Stimulated activated CD4-positive, alpha-beta T cell treated with anti-CD3 and anti-CD28 coated beads, Interleukin-2, amount 100 ng/mL, for 48 hours (primary cell): ENCODE measurements around the gene CTSZ.
"Not testable (repeated sequence)": the region's sequence is repeated elsewhere in the genome, so short reads cannot be mapped to it uniquely, and the experiment has no call there.

Experiments used
- DNase-seq, 2 donors: peaks; one replicate each; pipeline ENCODE4 v3.0.0-alpha.2; 2020

CTSZ gene

GRCh38 chr20:59013031-59013951, 6.2 kb upstream of the CTSZ start:
- no peak for DNase-seq

GRCh38 chr20:59011874-59012157, 4.8 kb upstream of the CTSZ start:
- DNase-seq = not testable (repeated sequence)

DNA sequence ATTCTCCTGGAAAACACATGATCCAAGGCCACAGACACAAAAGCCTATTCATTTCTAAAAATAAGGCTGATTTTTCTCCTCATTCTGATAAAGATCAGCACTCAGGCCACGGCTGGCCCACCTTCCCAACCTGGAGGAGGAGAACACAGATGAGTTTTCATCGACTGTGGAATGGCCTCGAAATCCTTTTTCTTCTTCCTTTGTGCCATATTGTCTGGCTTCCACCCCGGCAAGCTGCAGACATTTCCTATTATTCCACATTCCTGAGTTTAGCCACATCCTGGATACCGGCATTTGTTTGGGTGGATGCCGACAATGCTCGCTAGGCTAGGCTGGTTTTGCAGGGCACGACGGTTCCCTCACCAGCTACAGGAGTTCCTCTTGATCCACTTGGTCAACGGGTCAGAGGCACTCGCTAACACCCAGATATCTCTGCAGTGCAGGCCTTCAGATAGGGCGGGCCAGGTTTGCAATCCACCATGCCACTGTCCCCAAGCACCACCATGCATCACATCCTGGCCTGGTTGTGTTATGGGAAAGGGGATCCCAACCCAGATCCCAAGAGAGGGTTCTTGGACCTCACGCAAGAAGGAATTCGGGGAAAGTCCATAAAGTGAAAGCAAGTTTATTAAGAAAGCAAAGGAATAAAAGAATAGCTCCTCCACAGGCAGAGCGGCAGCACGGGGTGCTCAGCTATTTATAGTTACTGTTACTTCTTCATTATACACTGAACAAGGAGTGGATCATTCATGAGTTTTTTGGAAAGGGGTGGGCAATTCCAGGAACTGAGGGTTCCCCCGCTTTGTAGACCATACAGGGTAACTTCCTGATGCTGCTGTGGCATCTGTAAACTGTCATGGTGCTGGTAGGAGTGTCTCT, 4.2 kb upstream of the CTSZ start:
- no peak for DNase-seq

DNA sequence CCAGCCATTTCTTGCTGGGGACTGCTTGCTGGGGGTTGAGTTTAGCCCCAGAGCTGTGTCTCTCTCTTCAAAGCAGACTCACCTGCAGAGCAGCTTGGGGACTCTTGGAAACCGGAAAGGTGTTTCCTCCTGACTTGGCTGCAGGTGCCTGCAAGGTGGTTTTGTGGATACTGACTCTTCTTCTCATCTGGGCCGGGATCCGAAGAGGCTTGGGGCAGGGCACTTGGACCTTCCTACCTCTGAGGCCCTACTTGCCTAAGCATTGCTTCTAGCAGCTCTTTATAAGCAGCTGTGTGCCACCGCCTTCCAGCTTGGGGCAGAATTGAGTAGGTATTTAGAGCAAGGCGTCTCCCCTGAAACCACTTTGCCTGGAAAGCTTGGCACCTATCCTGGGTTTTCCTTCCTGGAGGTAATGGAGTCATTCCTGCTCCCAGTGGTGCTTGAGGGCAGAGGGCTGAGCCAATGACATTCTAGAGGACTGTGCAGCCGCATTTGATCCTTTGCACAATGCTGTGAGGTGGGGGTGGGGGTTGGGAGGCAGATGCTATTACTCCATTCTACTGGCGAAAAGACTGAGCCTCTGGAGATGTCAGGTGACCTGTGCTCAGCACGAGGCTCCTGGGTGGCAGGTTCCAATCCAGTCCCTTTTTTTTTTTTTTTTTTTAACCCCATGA, 3.4 kb upstream of the CTSZ start:
- DNase-seq = no peak

- DNase-seq = no peak
Observed at GRCh38 chr20:59008715-59009336, 1.8 kb upstream of the CTSZ start.

- no peak for DNase-seq
Observed at GRCh38 chr20:59007665-59008511, 834 bp upstream of the CTSZ start.

DNA sequence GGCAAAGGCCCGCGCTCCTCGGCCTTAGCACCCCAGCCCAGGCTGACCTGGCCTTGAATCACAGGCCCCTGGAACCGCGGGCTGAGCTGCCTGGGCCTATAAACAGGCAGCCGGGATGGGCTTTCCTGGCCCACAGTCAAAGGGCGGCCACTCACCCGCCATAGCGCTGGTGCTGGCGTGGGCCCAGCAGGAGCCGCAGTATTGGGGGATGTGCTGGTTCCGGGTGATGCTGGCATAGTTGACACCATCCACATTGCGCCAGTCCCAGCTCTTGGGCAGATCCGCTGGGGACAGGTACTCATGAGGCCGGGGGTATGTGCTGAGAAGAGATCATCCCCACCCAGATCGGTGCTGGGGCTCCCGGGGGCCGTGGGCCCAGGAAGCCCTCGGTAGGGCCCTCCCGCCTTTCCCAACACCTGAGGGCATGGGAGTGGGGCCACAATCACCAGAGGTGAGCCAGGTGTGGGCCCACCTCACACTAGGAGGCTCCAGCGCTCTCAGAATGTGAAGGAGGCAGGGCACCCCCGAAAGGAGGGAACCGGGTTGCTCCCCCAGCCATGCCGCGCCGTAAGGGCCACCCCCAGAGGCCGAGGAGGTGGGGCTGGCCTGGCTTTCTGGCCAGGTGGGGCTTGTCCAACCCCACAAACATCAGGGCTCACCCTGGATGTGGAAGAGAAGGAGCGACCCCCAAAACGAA, 739 bp downstream of the CTSZ start:
- DNase-seq = no peak

DNA sequence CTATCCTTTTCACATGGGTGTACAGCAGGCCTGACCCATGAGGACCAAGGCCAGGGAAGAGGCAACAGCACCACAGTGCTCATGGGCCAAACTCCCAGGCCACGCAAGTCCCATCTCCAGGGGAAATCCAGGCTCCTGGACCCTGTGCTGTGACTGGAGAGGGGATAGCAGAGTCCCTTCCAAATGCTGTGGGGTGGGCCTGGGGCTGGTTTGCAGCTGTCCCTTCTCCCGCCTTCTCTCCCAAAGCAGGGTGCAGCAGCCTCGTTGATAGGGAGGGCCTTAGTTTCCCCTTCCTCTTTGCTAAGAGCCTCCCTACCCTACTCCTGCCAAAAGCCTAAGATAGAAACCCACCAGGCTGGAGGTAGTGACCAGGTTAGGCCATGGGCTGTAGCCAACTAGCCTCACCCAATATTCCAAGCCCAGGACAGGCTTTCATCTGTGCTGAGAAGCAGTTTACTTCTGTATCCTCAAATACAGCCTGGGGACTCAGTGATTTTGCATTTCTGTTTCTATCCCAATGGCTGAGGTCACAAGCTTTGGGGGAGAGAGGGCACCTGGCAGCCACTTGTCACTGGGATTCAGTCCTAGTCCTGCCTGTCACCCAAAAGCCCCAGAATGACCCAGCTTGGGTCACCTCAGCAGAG, 1.4 kb downstream of the CTSZ start:
- no peak for DNase-seq

GRCh38 chr20:59004763-59005522, 2.1 kb downstream of the CTSZ start:
- DNase-seq = no peak

- no peak for DNase-seq
Observed at GRCh38 chr20:59004493-59004762, 2.6 kb downstream of the CTSZ start.

- no peak for DNase-seq
Observed at GRCh38 chr20:59003836-59004492, 3.1 kb downstream of the CTSZ start.

DNA sequence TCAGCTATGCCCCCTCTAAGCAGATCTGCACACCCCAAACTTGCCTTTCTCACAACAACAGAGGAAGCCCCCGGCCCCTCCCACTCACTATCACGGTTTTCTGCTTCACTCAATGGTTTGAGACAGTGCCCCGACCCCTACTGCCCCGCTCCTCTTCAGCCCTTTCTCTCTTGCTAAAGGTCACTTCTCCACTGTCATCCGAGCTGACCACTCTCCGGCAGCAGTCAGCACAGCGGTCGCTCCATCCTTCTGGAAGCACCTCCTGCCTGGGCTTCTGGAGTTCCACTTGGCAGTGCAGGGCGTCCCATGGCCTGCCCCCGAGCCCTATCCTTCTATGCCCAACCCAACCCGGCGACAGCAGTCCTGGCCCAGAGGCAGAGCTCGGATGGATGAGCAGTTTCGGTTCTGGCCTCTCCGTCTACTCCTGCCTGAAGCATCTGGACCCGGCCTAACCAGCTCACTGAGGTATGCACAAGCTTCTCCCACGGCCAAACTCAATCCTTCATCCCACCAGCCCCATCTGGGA, 4.1 kb downstream of the CTSZ start:
- DNase-seq = no peak

DNA sequence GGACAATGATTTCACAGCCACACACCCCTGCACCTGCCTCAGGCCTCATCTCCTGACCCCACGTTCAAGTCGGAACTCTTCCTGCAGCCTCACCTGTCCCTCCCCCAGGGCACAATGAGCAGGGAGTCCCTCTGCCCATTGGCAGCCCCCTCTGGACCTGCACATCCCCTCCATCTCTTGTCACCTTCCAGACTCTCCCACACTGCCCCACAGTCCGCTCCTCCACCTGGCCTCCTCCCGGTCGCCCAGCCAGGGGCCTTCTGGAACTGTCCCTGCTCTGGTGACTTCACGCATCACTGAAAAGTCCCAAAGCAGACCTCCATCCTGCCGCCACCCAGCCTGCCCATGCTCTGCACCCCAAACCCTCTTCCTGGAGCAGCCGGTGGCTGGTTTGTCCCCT, 4.7 kb downstream of the CTSZ start:
- no peak for DNase-seq

GRCh38 chr20:59001449-59002171, 5.4 kb downstream of the CTSZ start:
- DNase-seq = no peak

DNA sequence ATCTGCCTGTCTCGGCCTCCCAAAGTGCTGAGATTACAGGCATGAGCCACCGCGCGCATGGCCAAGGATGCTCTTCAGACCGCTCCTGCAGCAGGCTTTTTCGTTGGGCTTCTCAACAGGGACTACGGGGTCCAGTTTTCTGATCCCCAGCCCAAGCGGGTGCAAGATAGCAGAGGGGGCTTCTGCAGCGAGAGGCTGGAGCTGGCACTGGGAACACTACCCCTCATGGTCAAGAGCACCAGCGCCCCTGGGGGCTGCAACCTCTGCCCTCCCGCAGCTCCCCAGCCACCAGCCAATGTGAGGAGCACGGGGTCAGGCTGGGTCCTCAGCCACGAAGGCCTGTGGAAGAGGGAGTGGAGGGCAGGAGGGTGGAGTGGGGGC, 6.0 kb downstream of the CTSZ start:
- no peak for DNase-seq

- DNase-seq = no peak
Observed at GRCh38 chr20:59000326-59000725, 6.7 kb downstream of the CTSZ start.

GRCh38 chr20:58998656-58999055, 8.4 kb downstream of the CTSZ start:
- no peak for DNase-seq

DNA sequence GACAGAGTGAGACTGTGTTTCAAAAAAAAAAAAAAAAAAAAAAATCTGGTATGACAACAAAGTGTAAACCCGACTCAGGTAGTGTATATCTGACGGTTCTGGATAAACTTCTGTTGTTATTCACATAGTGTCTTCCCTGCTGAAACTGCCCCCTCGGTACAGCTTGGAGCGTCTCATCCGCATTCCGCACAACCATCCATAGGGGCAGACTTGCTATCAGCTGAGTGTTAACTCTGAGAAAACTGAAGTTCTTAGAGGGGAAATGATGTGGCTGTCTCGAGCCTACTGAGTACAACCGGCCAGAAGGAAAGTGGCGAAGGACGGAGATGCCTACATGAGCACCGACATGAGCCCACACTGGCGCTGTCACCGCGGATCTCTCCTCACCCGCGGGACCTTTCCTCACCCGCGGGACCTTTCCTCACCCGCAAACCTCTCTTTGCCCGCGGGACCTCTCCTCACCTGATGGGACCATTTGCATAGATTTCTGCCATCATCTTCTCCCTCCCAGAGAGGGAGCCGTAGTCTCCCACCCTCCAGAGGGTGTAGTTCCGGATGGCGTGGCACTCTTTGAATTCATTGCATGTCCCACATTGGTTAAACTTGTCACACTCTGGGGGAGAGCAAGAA, 9.8 kb downstream of the CTSZ start:
- no peak for DNase-seq
